ENCODE results near the gene FNIP2. TPM values are rescaled to one million over a fixed set of nuclear protein-coding genes. Genes with fewer than 3 reads are reported as not detected.
"Not testable (repeated sequence)": the region's sequence is repeated elsewhere in the genome, so short reads cannot be mapped to it uniquely, and the experiment has no call there.

The FNIP2 gene
- polyA plus RNA-seq, 6 donors from 2014 or later, result not detected

- Mint-ChIP-seq H3K27me3 (peaks cover 80 to 87% (median 82%) of the 10 kb centered on the region in 3 donors), H3K4me1 (no peaks in the 10 kb centered on the region), H3K27ac (no peak overlapping the region), H3K4me3 (no peak overlapping the region), H3K9me3 (peaks cover 0 to 2% (median 0%) of the 10 kb centered on the region in 7 donors), H3K36me3 (no peaks in the 10 kb centered on the region)
- ATAC-seq (ENCODE audit: low read depth in 2 of 2) (no peak), DNase-seq (no peak)
These were observed 19.1 kb downstream of the FNIP2 start for GRCh38 chr4:158787709-158788475.

GRCh38 chr4:158788516-158788915 lies 19.7 kb downstream of the FNIP2 start:
- ATAC-seq (ENCODE audit: low read depth in 2 of 2) (no peak), DNase-seq (no peak)
- H3K9me3 Mint-ChIP-seq, result peaks cover 0 to 2% (median 0%) of the 10 kb centered on the region in 7 donors
- no peaks in the 10 kb centered on the region for H3K4me1 Mint-ChIP-seq
- H3K36me3 Mint-ChIP-seq, result no peaks in the 10 kb centered on the region
- peaks cover 80 to 87% (median 82%) of the 10 kb centered on the region in 3 donors for H3K27me3 Mint-ChIP-seq
- no peak overlapping the region for H3K4me3 Mint-ChIP-seq
- no peak overlapping the region for H3K27ac Mint-ChIP-seq

GRCh38 chr4:158789853-158790252 lies 21.0 kb downstream of the FNIP2 start:
- no peak for ATAC-seq (ENCODE audit: low read depth in 2 of 2)
- peaks cover 70 to 78% (median 70%) of the 10 kb centered on the region in 3 donors for H3K27me3 Mint-ChIP-seq
- DNase-seq, result no peak

GRCh38 chr4:158793021-158793420 lies 24.2 kb downstream of the FNIP2 start:
- H3K27me3 Mint-ChIP-seq, result peaks cover 67 to 79% (median 74%) of the 10 kb centered on the region in 3 donors
- H3K4me1 Mint-ChIP-seq, result no peaks in the 10 kb centered on the region
- no peaks in the 10 kb centered on the region for H3K36me3 Mint-ChIP-seq

More at GRCh38 chr4:158789853-158790252, 21.0 kb downstream of the FNIP2 start:
- no peak overlapping the region for H3K27ac Mint-ChIP-seq
- H3K4me3 Mint-ChIP-seq, result no peak overlapping the region
- no peaks in the 10 kb centered on the region for H3K36me3 Mint-ChIP-seq
- H3K9me3 Mint-ChIP-seq, result peaks cover 0 to 2% (median 0%) of the 10 kb centered on the region in 7 donors
- no peaks in the 10 kb centered on the region for H3K4me1 Mint-ChIP-seq

GRCh38 chr4:158793430-158793829 lies 24.6 kb downstream of the FNIP2 start:
- H3K4me1 Mint-ChIP-seq; ATAC-seq (ENCODE audit: low read depth in 2 of 2); H3K36me3 Mint-ChIP-seq; DNase-seq; H3K4me3 Mint-ChIP-seq; H3K27ac Mint-ChIP-seq; H3K9me3 Mint-ChIP-seq: not testable (repeated sequence)
- H3K27me3 Mint-ChIP-seq, result peaks cover 67 to 79% (median 74%) of the 10 kb centered on the region in 3 donors

More at GRCh38 chr4:158793021-158793420, 24.2 kb downstream of the FNIP2 start:
- DNase-seq, result no peak
- H3K9me3 Mint-ChIP-seq, result peaks cover 0 to 3% (median 2%) of the 10 kb centered on the region in 7 donors
- no peak for ATAC-seq (ENCODE audit: low read depth in 2 of 2)
- no peak overlapping the region for H3K27ac Mint-ChIP-seq
- no peak overlapping the region for H3K4me3 Mint-ChIP-seq

- peaks cover 0 to 3% (median 2%) of the 10 kb centered on the region in 7 donors for H3K9me3 Mint-ChIP-seq
- H3K27me3 Mint-ChIP-seq, result peaks cover 79 to 81% (median 80%) of the 10 kb centered on the region in 3 donors
- no peak overlapping the region for H3K27ac Mint-ChIP-seq
- H3K36me3 Mint-ChIP-seq, result no peaks in the 10 kb centered on the region
- H3K4me3 Mint-ChIP-seq, result no peak overlapping the region
- ATAC-seq (ENCODE audit: low read depth in 2 of 2), result no peak
- no peaks in the 10 kb centered on the region for H3K4me1 Mint-ChIP-seq
- no peak for DNase-seq
These were observed 27.7 kb downstream of the FNIP2 start for GRCh38 chr4:158796370-158797140.

GRCh38 chr4:158798062-158798461 lies 29.2 kb downstream of the FNIP2 start:
- DNase-seq, result no peak
- no peak overlapping the region for H3K4me3 Mint-ChIP-seq
- H3K4me1 Mint-ChIP-seq, result no peaks in the 10 kb centered on the region
- peaks cover 0 to 3% (median 0%) of the 10 kb centered on the region in 7 donors for H3K9me3 Mint-ChIP-seq
- H3K27ac Mint-ChIP-seq, result no peak overlapping the region
- no peaks in the 10 kb centered on the region for H3K36me3 Mint-ChIP-seq
- ATAC-seq (ENCODE audit: low read depth in 2 of 2), result no peak
- peaks cover 79 to 81% (median 80%) of the 10 kb centered on the region in 3 donors for H3K27me3 Mint-ChIP-seq

- Mint-ChIP-seq H3K4me3 (no peak overlapping the region), H3K36me3 (no peaks in the 10 kb centered on the region), H3K27me3 (peaks cover 81 to 86% (median 83%) of the 10 kb centered on the region in 3 donors), H3K4me1 (no peaks in the 10 kb centered on the region), H3K27ac (no peak overlapping the region), H3K9me3 (peaks cover 0 to 3% (median 0%) of the 10 kb centered on the region in 7 donors)
- DNase-seq (no peak), ATAC-seq (ENCODE audit: low read depth in 2 of 2) (no peak)
These were observed 30.4 kb downstream of the FNIP2 start for GRCh38 chr4:158799013-158799770.

- DNase-seq, result no peak
- H3K36me3 Mint-ChIP-seq, result no peaks in the 10 kb centered on the region
- no peak overlapping the region for H3K27ac Mint-ChIP-seq
- H3K27me3 Mint-ChIP-seq, result peaks cover 86 to 92% (median 88%) of the 10 kb centered on the region in 3 donors
- no peaks in the 10 kb centered on the region for H3K4me1 Mint-ChIP-seq
- no peak for ATAC-seq (ENCODE audit: low read depth in 2 of 2)
- no peak overlapping the region for H3K4me3 Mint-ChIP-seq
- H3K9me3 Mint-ChIP-seq, result peaks cover 0 to 3% (median 0%) of the 10 kb centered on the region in 7 donors
These were observed 31.0 kb downstream of the FNIP2 start for GRCh38 chr4:158799856-158800255.

GRCh38 chr4:158801066-158801465 lies 32.2 kb downstream of the FNIP2 start:
- no peak for ATAC-seq (ENCODE audit: low read depth in 2 of 2)
- H3K4me3 Mint-ChIP-seq, result no peak overlapping the region
- H3K27ac Mint-ChIP-seq, result no peak overlapping the region
- peaks cover 0 to under 1% (median 0%) of the 10 kb centered on the region in 7 donors for H3K9me3 Mint-ChIP-seq
- no peaks in the 10 kb centered on the region for H3K4me1 Mint-ChIP-seq
- peaks cover 90 to 93% (median 92%) of the 10 kb centered on the region in 3 donors for H3K27me3 Mint-ChIP-seq
- H3K36me3 Mint-ChIP-seq, result no peaks in the 10 kb centered on the region
- DNase-seq, result no peak

GRCh38 chr4:158801677-158802076 lies 32.9 kb downstream of the FNIP2 start:
- H3K27ac Mint-ChIP-seq, result no peak overlapping the region
- no peak for ATAC-seq (ENCODE audit: low read depth in 2 of 2)

GRCh38 chr4:158802914-158803313 lies 34.1 kb downstream of the FNIP2 start:
- peaks cover 0 to 3% (median 0%) of the 10 kb centered on the region in 7 donors for H3K9me3 Mint-ChIP-seq
- no peak for ATAC-seq (ENCODE audit: low read depth in 2 of 2)

More at GRCh38 chr4:158801677-158802076, 32.9 kb downstream of the FNIP2 start:
- H3K36me3 Mint-ChIP-seq, result no peaks in the 10 kb centered on the region
- no peak overlapping the region for H3K4me3 Mint-ChIP-seq
- H3K9me3 Mint-ChIP-seq, result no peaks in the 10 kb centered on the region
- no peak for DNase-seq
- H3K4me1 Mint-ChIP-seq, result no peaks in the 10 kb centered on the region
- peaks cover 89 to 93% (median 92%) of the 10 kb centered on the region in 3 donors for H3K27me3 Mint-ChIP-seq

More at GRCh38 chr4:158802914-158803313, 34.1 kb downstream of the FNIP2 start:
- Mint-ChIP-seq H3K4me1 (no peaks in the 10 kb centered on the region), H3K4me3 (no peak overlapping the region), H3K36me3 (peaks cover 0 to 7% of the 10 kb centered on the region in 2 donors), H3K27me3 (peaks cover 85 to 91% (median 89%) of the 10 kb centered on the region in 3 donors), H3K27ac (no peak overlapping the region)
- DNase-seq, result no peak

Measured in naive B cell (primary cell).